Activated CD4-positive, alpha-beta T cell treated with anti-CD3 and anti-CD28 coated beads for 1 hour (primary cell): Measurements from ENCODE around the gene BNIPL.

Experiments used
- DNase-seq: peaks from one replicate; pipeline ENCODE4 v3.0.0-alpha.2; 2020

Gene BNIPL

GRCh38 chr1:151011154-151011850 is 25.1 kb upstream of the BNIPL start:
- no peak for DNase-seq

DNA sequence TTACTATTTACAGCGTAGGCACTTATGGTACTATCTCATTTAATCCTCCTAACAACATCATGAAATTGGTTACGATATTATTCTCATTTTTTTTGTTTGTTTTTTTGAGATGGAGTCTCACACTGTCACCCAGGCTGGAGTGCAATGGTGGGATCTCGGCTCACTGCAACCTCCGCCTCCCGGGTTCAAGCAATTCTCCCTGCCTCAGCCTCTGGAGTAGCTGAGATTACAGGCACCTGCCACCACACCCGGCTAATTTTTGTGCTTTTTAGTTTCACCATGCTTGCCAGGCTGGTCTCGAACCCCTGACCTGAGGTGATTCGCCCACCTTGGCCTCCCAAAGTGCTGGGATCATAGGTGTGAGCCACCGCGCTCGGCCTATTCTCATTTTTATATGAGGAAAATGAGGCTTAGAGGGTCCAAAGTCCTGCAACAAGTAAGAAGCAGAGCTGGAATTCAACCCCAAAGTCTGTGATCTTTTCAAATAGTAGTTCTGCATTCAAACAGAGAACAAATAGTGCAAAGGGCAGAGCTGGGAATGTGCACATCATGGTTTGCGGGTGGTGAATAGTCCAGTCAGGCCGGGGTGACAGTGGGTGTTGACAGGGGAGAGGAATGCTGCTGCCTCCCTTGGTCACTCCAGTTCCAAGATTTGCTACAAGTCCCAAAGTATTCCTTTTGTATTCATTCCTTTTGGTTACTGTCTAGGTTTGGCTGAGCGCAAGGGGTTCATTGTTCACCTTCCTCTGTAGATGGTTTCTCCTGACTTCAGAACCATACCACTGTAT is 23.5 kb upstream of the BNIPL start:
- DNase-seq, result no peak

GRCh38 chr1:151013518-151013917 is 22.9 kb upstream of the BNIPL start:
- DNase-seq, result no peak

DNA sequence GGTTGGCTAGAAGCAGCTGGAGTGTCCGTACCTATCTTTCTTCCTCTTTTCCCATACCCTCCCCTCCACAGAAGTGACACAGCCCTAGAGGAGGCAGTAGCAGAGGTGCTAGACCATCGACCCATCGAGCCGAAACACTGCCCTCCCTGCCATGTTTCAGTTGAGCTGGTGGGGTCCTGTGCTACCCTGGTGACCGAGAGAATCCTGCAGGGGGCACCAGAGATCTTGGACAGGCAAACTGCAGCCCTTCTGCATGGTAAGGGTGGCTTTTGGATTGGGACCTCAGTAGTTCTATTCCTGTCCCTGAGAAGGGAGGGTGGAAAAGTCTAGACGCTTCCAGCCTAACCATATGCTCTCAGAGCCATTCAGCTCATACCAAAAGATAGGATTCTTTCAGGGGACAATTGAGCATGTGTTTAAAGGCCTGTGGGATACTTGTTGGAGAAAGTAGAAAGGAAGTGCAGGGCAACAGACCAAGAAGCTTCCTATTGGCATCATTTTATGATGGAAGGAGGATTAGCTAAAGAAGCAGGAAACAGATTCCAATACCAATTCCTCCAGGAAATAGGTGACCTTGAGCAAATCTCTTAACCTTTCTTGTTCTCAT is 11.7 kb upstream of the BNIPL start:
- DNase-seq, result peak; percentile 79

- no peak for DNase-seq
Observed at GRCh38 chr1:151026460-151026859, 9.9 kb upstream of the BNIPL start.

- DNase-seq, result no peak
Observed at GRCh38 chr1:151032164-151032563, 4.2 kb upstream of the BNIPL start.

- DNase-seq, result no peak
Observed at GRCh38 chr1:151035167-151035566, 1.2 kb upstream of the BNIPL start.

DNA sequence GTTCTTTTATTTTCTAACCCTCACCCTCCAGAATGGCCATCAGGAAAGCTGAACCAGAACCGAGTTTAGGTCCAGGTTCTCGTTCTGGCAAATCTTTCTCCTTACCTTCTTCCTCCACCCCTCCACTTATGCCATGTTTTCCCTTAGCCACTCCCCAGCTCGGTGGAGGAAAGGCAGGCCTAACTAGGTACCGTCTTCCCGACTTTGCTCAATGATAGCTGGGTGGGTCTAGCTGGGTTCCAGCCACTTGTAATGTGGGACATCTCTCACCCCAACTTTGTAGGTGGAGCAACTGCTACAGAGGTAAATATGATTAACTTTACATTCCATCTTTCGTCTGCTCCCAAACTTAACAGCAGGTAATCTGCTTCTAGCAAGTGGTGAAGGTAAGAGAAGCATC is 646 bp downstream of the BNIPL start:
- no peak for DNase-seq

DNA sequence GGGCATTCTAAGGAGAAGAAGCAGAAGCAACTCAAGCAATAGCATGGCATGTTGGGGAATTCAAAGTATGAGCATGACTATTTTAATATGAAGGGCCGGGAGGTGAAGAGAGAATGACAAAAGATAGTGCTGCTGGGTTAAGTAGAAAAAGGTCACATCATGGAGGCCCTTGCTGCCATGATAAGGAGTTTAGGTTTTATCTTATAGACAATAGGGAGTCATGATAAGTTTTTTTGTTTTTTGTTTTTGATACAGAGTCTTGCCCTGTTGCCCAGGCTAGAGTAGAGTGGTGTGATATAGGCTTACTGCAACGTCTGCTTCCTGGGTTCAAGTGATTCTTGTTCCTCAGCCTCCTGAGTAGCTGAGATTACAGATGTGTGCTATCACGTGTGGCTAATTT is 3.1 kb downstream of the BNIPL start:
- DNase-seq, result no peak

DNA sequence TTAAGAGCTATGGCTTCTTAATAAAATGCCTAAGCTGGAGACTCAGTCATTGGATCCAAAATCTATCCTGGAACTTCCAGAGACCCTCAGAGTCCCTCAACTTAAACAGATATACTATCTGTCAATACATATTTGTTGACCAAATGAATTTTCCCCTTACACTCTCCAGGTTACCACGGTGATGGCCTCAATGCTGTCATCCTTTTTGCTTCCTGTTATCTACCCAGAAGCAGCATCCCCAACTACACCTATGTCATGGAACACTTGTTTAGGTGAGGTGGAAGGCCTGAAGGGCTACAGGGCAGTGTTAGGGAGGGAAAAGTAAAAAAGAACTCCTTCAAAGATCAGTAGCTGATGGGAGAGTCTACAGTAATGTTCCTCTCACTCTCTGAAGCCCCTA is 6.8 kb downstream of the BNIPL start:
- no peak for DNase-seq

- no peak for DNase-seq
Observed at GRCh38 chr1:151047591-151047924, 11.2 kb downstream of the BNIPL start, which contains the start of gene C1orf56. Gene C1orf56, plus strand, starts transcription at chr1:151047751. Its CDS starts 97 bp downstream, at chr1:151047848.

GRCh38 chr1:151047925-151048644 is 11.7 kb downstream of the BNIPL start:
- no peak for DNase-seq

DNA sequence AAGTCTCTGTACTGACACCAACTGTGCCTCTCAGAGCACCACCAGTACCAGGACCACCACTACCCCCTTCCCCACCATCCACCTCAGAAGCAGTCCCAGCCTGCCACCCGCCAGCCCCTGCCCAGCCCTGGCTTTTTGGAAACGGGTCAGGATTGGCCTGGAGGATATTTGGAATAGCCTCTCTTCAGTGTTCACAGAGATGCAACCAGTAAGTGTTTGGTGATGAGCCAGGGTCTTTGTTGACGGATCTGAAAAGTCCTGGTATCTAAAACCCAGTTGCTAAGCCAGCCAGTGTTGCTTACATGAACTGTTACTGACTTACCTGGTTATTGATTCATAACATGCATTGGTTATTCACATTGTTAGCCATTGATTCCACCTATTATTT is 12.3 kb downstream of the BNIPL start:
- DNase-seq, result no peak

DNA sequence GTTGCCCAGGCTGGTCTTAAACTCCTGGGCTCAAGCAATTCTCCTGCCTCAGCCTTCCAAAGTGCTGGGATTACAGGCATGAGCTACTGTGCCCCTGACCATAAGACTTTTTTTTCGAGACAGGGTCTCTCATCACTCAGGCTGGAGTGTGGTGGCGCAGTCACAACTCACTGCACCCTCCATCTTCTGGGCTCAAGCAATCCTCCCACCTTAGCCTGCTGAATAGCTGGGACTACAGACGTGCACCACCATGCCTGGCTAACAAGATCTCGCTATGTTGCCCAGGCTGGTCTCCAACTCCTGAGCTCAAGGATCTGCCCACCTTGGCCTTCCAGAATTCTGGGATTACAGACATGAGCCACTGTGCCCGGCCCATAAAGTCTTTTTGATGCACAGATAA is 13.1 kb downstream of the BNIPL start:
- no peak for DNase-seq

GRCh38 chr1:151050051-151050688 is 13.8 kb downstream of the BNIPL start:
- no peak for DNase-seq

- DNase-seq, result no peak
Observed at GRCh38 chr1:151051356-151052009, 15.1 kb downstream of the BNIPL start.

DNA sequence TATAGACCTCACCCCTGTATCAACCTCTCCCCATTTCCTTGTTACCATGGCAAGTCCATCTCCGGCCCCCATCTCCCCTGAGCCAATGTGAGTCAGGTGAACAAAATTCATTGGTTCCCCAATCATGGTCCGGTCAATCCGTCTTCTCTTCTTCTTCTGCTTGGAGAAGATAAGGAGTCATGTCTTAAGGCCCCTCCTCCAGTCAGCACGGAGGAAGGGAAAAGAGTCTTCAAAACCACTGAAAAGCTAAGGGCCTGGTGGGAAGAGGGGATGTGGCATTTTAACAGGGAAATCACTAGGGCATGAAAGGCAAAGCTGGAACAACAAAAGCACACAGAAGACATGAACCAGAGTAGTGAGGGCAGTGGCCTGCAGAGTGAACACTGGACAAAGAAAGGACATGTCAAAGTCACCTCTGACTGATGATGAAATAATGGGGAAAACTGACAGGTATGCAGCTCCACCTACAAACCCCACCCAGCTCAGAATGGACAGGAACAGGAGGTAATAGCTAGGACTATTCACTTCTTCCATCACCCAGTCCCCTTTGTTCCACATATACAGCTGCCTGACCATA is 18.7 kb downstream of the BNIPL start:
- DNase-seq, result no peak

DNA sequence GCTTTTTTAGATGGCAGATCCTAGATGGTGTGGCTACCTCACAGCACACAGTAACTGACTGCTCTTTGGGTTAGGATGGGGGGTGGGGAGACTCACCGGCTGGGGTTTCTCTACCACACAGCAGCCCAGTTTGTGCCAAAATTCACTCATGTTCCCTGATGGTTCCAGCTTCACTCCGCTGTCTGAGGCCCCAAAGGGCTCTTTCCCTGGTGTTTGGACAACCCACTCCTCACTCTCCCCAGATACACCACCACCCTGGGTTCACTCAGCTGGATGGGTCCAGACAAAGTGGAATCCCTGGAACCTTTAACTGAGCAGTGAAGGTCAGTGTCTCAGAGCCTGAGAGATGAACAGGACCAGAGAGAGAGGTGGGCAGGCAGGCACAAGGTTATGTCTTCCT is 19.2 kb downstream of the BNIPL start:
- no peak for DNase-seq

DNA sequence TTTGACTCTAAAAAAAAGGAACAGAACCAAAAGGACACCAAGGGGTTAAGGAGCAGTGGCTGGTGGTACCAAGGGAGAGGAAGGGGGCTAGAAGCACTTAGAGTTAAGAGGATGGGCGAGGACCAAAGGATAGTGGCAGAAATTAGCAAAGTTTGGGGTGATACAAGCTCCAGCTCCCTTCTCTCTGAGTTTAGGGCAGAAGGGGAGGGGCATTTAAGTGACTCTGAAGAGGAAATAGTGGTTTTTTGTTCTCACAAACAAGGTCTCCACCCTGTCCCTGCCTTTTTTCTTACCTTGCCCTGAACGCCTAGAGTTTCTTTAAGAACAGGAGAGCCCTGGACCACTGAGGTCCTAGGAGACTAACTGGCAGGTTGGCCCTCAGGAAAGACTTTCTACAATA is 19.8 kb downstream of the BNIPL start:
- no peak for DNase-seq

DNA sequence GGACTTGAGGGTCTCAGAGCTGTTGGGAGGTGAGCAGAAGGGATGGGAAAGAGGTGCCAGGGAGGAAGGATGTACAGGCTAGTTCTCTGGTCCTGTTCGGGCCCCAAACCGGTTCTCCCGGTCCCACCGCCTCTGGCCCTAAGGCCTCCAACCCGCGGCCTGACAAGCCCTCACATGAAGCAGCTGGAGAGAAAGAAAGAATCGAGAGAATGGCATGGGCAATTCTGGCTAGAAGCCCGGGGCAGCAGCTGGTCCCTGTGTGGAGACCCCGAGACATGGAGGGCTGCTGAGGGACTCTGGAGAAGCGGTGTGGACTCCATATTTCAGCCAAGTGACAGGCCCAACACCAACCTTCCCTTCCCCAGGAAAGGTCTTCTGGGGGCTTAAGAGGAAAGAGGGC is 22.3 kb downstream of the BNIPL start:
- no peak for DNase-seq

DNA sequence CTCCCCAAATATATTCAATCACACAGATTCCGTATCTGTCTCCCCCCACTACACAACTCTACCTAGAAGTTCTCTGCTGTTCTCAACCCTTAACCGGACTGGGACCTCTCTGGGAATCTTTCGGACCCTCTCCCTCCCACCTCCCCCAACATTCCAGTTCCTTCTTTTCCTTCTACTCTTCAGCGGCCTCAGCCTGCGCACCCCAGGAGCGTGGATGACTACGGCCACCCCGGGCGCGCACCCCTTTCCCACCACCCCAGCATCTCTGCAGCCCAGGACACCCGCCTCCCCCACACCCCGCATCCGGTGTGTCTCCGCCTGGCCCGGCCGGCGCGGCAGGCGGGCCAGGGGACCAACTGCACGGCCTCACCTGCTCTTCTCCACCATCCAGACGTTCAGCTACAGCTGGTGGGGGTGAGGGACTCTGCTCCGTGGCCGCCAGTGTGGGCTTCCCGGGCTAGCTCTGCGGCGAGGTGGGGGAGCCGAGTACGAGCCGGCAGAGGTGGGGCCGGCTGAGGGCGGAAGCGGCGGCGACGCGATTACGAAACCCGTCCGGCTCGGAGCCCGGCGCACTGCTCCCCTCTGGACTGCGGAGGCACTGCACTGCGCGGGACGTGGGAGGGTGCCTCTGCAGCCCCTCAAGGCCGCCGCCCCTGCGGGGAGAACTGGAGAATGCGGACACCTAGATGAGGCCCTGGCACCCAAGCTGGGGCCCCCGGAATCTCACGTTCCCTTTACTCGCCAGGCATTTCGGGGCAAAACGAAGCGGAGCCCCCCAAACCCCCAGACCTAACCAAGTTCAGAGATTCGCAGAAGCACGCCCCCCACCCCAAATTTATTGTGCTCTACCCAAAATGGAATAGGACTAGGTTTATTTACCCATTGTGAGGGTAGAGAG is 23.0 kb downstream of the BNIPL start, which contains the start of gene CDC42SE1:
CDC42SE1 (minus strand) TSS at position 514 of the 898 bp plus-strand sequence. CDS start 3,892 bp downstream, outside the sequence.
- DNase-seq, result peak; percentile 76
